Posterior cingulate gyrus (tissue), 11 donors: ENCODE measurements around the gene DIP2C.
"Not testable (repeated sequence)": the region's sequence is repeated elsewhere in the genome, so short reads cannot be mapped to it uniquely, and the experiment has no call there.

Source experiments
- DNase-seq, 10 donors: peaks; one replicate each; pipeline versions ENCODE4 v3.0.0 to v3.0.0-alpha.2; 2020 to 2021; ENCODE audit warnings: mixed read lengths in 3 of 10
- intact Hi-C: fragments of 100-400 bp; cut with DNase I; formaldehyde crosslinking; loops from one replicate; pipeline ENCODE4 v1.15.1; 2023

DIP2C gene

GRCh38 chr10:300580-300979, 388.9 kb downstream of the DIP2C start:
- DNase-seq = peak in 1 of 10 donors; percentile 16

GRCh38 chr10:299969-300368, 389.5 kb downstream of the DIP2C start:
- intact Hi-C loops = no loop called here
- peak in 1 of 10 donors; percentile 3 for DNase-seq

More at GRCh38 chr10:300580-300979, 388.9 kb downstream of the DIP2C start:
- intact Hi-C loops = not testable (repeated sequence)

GRCh38 chr10:299512-299911, 390.0 kb downstream of the DIP2C start:
- DNase-seq = no peak
- intact Hi-C loops = no loop called here

DNA sequence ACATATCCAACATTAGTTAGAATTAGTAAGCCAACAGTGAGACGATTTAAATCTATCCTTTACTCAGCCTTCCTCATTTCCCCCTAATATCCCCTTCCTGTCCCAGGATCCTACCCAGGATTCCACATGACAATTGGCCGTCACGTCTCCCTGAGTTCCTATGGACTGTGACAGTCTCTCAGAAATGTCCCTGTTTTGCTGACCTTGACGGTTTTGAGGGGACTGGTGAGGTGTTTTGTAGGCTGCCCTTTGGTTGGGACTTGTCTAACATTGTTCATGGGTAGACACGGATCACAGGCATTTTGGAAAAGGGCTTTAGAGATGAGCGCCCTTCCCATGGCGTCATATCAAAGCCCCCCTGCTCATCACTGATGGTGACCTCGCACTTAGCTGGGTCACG, 391.4 kb downstream of the DIP2C start:
- intact Hi-C loops = no loop called here
- DNase-seq = peak in 1 of 10 donors; percentile 12

GRCh38 chr10:297567-297966, 391.9 kb downstream of the DIP2C start:
- intact Hi-C loops = no loop called here
- no peak for DNase-seq

DNA sequence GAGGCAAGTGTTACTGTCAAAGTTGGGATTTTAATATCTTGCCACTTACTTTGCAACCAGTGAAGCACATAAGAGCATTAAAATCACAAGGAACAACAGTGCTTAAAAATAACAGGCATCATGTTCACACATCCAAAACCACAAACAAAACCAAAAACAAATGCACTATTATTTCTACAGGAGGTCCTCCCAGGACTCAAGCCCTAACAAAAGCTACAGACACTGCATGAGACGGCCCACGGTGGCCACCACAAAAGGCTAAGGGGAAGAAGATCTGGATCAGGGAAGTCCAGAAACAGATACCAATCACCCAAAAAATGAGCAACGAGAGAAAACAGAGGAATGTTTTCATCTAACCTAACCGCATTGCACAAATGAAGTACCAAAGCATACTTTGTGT, 395.8 kb downstream of the DIP2C start:
- intact Hi-C loops = no loop called here
- DNase-seq = no peak

- intact Hi-C loops = no loop called here
- DNase-seq = peak in 1 of 10 donors; percentile 42
Measured at GRCh38 chr10:290026-290725, 399.3 kb downstream of the DIP2C start.

GRCh38 chr10:289581-289980, 399.9 kb downstream of the DIP2C start:
- no peak for DNase-seq
- intact Hi-C loops = no loop called here

- intact Hi-C loops = no loop called here
- DNase-seq = peak in 1 of 10 donors; percentile 14
Measured at GRCh38 chr10:288316-289200, 400.9 kb downstream of the DIP2C start.

DNA sequence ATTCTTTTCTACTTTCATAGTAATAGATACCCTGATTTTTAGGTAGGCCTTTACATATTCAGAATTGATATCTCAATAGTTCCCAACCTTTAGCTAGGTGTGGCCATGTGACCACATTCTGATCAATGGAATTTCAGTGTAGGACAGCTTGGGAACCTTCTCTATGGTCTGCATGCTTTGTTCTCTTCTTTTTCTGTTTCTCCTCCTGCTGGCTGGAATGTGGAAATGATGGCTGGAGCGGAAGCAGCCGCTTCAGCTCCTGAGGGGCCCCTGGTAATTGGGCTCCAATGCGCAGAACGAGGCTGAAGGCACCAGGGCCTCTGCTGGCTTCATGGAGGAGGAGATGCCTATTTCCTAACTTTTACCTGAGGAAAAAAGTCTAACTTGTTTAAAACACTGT, 401.7 kb downstream of the DIP2C start:
- no peak for DNase-seq
- intact Hi-C loops = no loop called here

DNA sequence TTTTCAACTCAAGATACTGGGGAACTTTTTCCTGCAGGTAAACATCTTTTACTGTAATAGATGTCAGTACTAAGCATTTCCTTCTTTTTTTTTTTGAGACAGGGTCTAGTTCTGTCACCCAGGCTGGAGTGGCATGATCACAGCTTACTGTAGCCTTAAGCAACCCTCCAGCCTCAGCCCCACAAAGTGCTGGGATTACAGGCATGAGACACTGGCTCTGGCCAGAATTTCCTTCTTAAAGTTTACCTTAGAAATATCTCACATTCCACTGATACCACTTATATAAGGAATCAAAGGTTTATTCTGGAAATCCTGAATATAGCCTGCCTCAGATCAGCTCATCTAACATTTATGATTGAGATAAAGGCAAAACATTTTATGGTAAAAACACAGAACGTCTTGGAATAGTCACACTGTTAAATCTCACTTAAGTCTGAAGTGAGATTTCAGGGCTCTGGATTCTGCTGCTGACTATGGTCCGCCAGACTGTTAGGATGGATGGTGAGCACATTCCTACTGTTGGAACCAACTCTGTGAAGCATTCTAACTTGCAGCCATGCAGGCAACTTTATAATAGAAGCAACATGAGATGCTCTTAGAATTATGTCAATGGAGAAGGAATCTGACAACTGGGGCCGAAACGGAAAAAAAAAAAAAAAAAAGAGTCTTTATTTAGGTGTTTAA, 402.3 kb downstream of the DIP2C start:
- intact Hi-C loops = no loop called here

DNA sequence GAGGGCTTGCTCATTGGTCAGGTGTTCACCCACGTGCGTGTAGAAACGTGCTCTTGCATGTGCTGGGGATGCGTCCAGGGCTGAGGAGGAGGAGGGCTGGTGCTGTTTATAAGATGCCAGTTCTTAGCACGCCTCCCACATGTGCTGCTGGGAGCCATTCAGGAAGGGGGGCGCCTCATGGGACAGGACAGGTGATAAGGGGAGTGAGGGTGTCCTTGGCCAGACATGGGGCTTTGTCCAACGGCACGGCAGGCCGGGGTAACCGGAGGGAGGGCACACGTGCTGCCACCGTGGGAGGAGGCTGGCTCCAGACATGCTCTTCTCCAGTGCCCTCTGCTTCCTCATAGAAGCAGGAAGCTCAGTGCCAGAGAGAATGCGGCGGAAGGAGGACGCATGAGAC, 404.3 kb downstream of the DIP2C start:
- no peak for DNase-seq
- intact Hi-C loops = no loop called here

More for the DNA sequence above, 402.3 kb downstream of the DIP2C start:
- no peak for DNase-seq

GRCh38 chr10:283916-284356, 405.5 kb downstream of the DIP2C start:
- DNase-seq = no peak
- intact Hi-C loops = no loop called here

DNA sequence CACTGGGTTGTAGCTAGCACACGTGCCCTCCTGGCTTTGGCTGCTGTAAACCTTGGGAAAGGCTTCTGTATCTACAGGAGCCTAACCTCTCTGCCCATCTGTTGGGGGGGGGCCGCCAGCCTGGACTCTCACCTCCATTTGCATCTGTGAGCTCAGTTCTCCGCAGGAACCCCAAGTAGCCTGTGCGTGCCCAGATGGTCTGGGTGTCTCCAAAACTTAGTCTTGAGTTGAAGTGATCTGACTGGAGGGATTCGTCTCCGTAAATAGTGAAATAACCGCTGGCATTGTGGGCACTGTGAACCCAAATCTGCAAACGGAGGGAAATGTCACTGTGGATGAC, 406.4 kb downstream of the DIP2C start:
- no peak for DNase-seq
- intact Hi-C loops = no loop called here

GRCh38 chr10:282294-283139, 407.0 kb downstream of the DIP2C start:
- intact Hi-C loops = no loop called here
- peak in 1 of 10 donors; percentile 79 for DNase-seq

GRCh38 chr10:279655-280054, 409.8 kb downstream of the DIP2C start:
- intact Hi-C loops = no loop called here
- DNase-seq = no peak

GRCh38 chr10:279232-279631, 410.2 kb downstream of the DIP2C start:
- no peak for DNase-seq
- intact Hi-C loops = no loop called here

DNA sequence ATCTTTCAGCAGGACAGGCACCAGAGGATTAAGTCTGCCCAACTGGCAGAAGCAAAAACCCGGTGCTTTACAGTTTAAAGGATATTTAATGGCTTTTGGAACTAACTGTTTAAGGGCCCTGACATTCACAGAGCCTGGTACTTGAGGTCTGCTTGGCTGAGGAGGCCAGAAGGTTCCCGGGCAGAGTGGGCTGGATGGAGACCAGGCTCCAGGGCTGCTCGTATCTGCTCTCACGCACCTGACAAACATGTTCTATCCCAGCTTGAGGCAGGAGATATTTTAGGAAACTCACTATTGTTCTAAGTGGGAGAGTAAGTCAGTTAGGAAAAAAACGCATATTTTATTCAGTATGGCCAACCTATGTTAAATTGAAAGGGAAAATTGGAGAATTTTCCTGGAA, 410.8 kb downstream of the DIP2C start:
- intact Hi-C loops = no loop called here
- DNase-seq = no peak

GRCh38 chr10:277963-278362, 411.5 kb downstream of the DIP2C start:
- no peak for DNase-seq
- intact Hi-C loops = no loop called here

DNA sequence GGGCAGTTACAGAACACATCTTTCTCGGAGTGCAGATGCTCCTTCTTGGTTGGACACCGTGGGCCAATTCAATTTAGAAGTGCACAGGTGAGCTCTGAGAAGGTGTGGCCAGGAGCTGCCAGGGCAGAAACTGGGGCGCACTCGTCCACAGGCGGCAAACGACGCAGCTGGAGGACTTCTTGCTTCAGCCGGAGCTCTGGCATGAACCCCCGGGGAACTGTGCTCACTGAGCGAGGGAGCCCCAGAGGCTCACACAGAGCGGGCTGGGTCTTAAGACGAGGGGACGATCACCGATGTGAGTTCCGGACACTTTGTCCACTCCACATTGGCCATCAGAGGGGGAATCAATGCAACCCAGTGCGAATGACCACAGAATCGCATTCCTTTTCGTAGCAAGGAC, 413.8 kb downstream of the DIP2C start:
- intact Hi-C loops = no loop called here
- no peak for DNase-seq
